Measurements from ENCODE around the gene MAP3K20. TPM values are rescaled to one million over a fixed set of nuclear protein-coding genes. Genes with fewer than 3 reads are reported as not detected.
"Not testable (repeated sequence)": the region's sequence is repeated elsewhere in the genome, so short reads cannot be mapped to it uniquely, and the experiment has no call there.

Gene MAP3K20
- total and polyA plus RNA-seq, 2 donors, result 11.2 to 15.1 TPM

- Histone ChIP-seq H3K4me3 (ENCODE audit: low read length in 2 of 2) (no peak overlapping the region), H3K27me3 (ENCODE audit: control insufficient read depth in 2 of 2, insufficient read depth in 1 of 2, low read length in 1 of 2) (no peaks in the 10 kb centered on the region), H3K9me3 (ENCODE audit: control insufficient read depth in 2 of 2, insufficient read depth in 1 of 2, low read length in 1 of 2) (no peaks in the 10 kb centered on the region), H3K36me3 (ENCODE audit: control insufficient read depth in 2 of 2, insufficient read depth in 2 of 2, low read length in 1 of 2) (peaks cover 0 to 4% of the 10 kb centered on the region in 2 donors), H3K27ac (ENCODE audit: low read depth in 1 of 2, low read length in 1 of 2) (no peak overlapping the region), H3K4me1 (ENCODE audit: control insufficient read depth in 2 of 2, insufficient read depth in 2 of 2, low read length in 2 of 2) (no peaks in the 10 kb centered on the region)
- DNase-seq (ENCODE audit: low read depth in 6 of 9, low spot score in 9 of 9), result no peak
- 99% methylated on average over 4 of the region's 4 CpGs for WGBS
Measured at GRCh38 chr2:173091910-173092309, 16.3 kb downstream of the MAP3K20 start.

- Histone ChIP-seq H3K27ac (ENCODE audit: low read depth in 1 of 2, low read length in 1 of 2) (no peak overlapping the region), H3K4me1 (ENCODE audit: control insufficient read depth in 2 of 2, insufficient read depth in 2 of 2, low read length in 2 of 2) (no peaks in the 10 kb centered on the region), H3K9me3 (ENCODE audit: control insufficient read depth in 2 of 2, insufficient read depth in 1 of 2, low read length in 1 of 2) (no peaks in the 10 kb centered on the region), H3K36me3 (ENCODE audit: control insufficient read depth in 2 of 2, insufficient read depth in 2 of 2, low read length in 1 of 2) (peaks cover 0 to 4% of the 10 kb centered on the region in 2 donors), H3K27me3 (ENCODE audit: control insufficient read depth in 2 of 2, insufficient read depth in 1 of 2, low read length in 1 of 2) (no peaks in the 10 kb centered on the region), H3K4me3 (ENCODE audit: low read length in 2 of 2) (no peak overlapping the region)
- 98% methylated on average over 3 of the region's 3 CpGs for WGBS
- DNase-seq (ENCODE audit: low read depth in 6 of 9, low spot score in 9 of 9), result no peak
Measured at GRCh38 chr2:173092844-173093402, 17.3 kb downstream of the MAP3K20 start.

DNA sequence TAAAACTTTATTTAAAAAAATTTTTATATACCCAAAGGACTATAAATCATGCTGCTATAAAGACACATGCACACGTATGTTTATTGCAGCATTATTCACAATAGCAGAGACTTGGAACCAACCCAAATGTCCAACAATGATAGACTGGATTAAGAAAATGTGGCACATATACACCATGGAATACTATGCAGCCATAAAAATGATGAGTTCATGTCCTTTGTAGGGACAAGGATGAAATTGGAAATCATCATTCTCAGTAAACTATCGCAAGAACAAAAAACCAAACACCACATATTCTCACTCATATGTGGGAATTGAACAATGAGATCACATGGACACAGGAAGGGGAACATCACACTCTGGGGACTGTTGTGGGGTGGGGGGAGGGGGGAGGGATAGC, 18.0 kb downstream of the MAP3K20 start:
- not testable (repeated sequence) for H3K27ac ChIP-seq (ENCODE audit: low read depth in 1 of 2, low read length in 1 of 2); H3K4me1 ChIP-seq (ENCODE audit: control insufficient read depth in 2 of 2, insufficient read depth in 2 of 2, low read length in 2 of 2); DNase-seq (ENCODE audit: low read depth in 6 of 9, low spot score in 9 of 9); H3K4me3 ChIP-seq (ENCODE audit: low read length in 2 of 2); H3K36me3 ChIP-seq (ENCODE audit: control insufficient read depth in 2 of 2, insufficient read depth in 2 of 2, low read length in 1 of 2); H3K9me3 ChIP-seq (ENCODE audit: control insufficient read depth in 2 of 2, insufficient read depth in 1 of 2, low read length in 1 of 2); H3K27me3 ChIP-seq (ENCODE audit: control insufficient read depth in 2 of 2, insufficient read depth in 1 of 2, low read length in 1 of 2)
- 98% methylated on average over 2 of the region's 2 CpGs for WGBS

- 100% methylated on average over 1 of the region's 1 CpG for WGBS
- no peak for DNase-seq (ENCODE audit: low read depth in 6 of 9, low spot score in 9 of 9)
- Histone ChIP-seq H3K27me3 (ENCODE audit: control insufficient read depth in 2 of 2, insufficient read depth in 1 of 2, low read length in 1 of 2) (no peaks in the 10 kb centered on the region), H3K36me3 (ENCODE audit: control insufficient read depth in 2 of 2, insufficient read depth in 2 of 2, low read length in 1 of 2) (peaks cover 0 to 4% of the 10 kb centered on the region in 2 donors), H3K4me1 (ENCODE audit: control insufficient read depth in 2 of 2, insufficient read depth in 2 of 2, low read length in 2 of 2) (no peaks in the 10 kb centered on the region), H3K9me3 (ENCODE audit: control insufficient read depth in 2 of 2, insufficient read depth in 1 of 2, low read length in 1 of 2) (no peaks in the 10 kb centered on the region), H3K27ac (ENCODE audit: low read depth in 1 of 2, low read length in 1 of 2) (no peak overlapping the region), H3K4me3 (ENCODE audit: low read length in 2 of 2) (no peak overlapping the region)
Measured at GRCh38 chr2:173094731-173095130, 19.1 kb downstream of the MAP3K20 start.

- Histone ChIP-seq H3K36me3 (ENCODE audit: control insufficient read depth in 2 of 2, insufficient read depth in 2 of 2, low read length in 1 of 2) (peaks cover 0 to 4% of the 10 kb centered on the region in 2 donors), H3K27ac (ENCODE audit: low read depth in 1 of 2, low read length in 1 of 2) (no peak overlapping the region), H3K27me3 (ENCODE audit: control insufficient read depth in 2 of 2, insufficient read depth in 1 of 2, low read length in 1 of 2) (no peaks in the 10 kb centered on the region), H3K9me3 (ENCODE audit: control insufficient read depth in 2 of 2, insufficient read depth in 1 of 2, low read length in 1 of 2) (no peaks in the 10 kb centered on the region), H3K4me3 (ENCODE audit: low read length in 2 of 2) (no peak overlapping the region), H3K4me1 (ENCODE audit: control insufficient read depth in 2 of 2, insufficient read depth in 2 of 2, low read length in 2 of 2) (no peaks in the 10 kb centered on the region)
- 96% methylated on average over 1 of the region's 1 CpG for WGBS
- no peak for DNase-seq (ENCODE audit: low read depth in 6 of 9, low spot score in 9 of 9)
Measured at GRCh38 chr2:173095356-173095755, 19.7 kb downstream of the MAP3K20 start.

DNA sequence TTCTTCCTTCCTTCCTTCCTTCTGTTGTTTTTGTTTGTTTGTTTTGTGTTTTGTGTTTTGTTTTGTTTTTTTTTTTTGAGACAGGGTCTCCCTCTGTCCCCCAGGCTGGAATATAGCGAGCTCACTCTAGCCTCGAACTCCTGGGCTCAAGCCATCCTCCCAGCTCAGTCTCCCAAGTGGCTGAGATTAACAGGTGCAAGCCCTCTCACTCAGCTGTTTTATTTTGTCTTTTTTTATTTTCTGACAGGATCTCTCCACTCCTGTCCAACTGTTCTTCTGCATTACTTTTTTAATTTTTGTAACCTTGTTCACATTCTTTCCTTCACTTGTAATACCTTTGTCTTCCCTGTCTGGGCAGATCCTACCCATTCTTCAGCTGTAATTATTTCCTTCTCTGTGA, 23.6 kb downstream of the MAP3K20 start:
- Histone ChIP-seq H3K27ac (ENCODE audit: low read depth in 1 of 2, low read length in 1 of 2) (no peak overlapping the region), H3K9me3 (ENCODE audit: control insufficient read depth in 2 of 2, insufficient read depth in 1 of 2, low read length in 1 of 2) (no peaks in the 10 kb centered on the region), H3K36me3 (ENCODE audit: control insufficient read depth in 2 of 2, insufficient read depth in 2 of 2, low read length in 1 of 2) (no peaks in the 10 kb centered on the region), H3K4me3 (ENCODE audit: low read length in 2 of 2) (no peak overlapping the region), H3K27me3 (ENCODE audit: control insufficient read depth in 2 of 2, insufficient read depth in 1 of 2, low read length in 1 of 2) (no peaks in the 10 kb centered on the region), H3K4me1 (ENCODE audit: control insufficient read depth in 2 of 2, insufficient read depth in 2 of 2, low read length in 2 of 2) (no peaks in the 10 kb centered on the region)
- WGBS, result 96% methylated on average over 2 of the region's 2 CpGs
- DNase-seq (ENCODE audit: low read depth in 6 of 9, low spot score in 9 of 9), result no peak

DNA sequence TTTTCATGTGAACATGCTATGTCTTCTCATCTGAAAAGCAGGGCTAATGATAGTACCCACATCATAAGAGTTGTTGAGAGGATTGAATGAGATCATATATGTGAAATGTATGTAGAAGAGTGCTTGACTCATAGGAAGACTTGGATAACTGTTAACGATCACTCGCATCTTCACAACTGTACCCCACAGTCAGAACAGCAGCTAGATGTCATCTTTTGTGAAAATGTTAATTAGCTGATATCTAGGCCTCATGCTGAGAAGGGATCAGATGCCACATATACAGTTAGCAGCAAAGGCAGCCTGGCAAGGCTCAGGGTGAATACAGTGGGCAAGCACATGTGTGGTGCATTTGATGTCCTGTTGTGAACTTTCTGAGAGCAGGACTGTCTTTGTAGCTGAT, 24.2 kb downstream of the MAP3K20 start:
- DNase-seq (ENCODE audit: low read depth in 6 of 9, low spot score in 9 of 9), result no peak
- H3K4me3 ChIP-seq (ENCODE audit: low read length in 2 of 2), result no peak overlapping the region
- no peaks in the 10 kb centered on the region for H3K9me3 ChIP-seq (ENCODE audit: control insufficient read depth in 2 of 2, insufficient read depth in 1 of 2, low read length in 1 of 2)
- H3K36me3 ChIP-seq (ENCODE audit: control insufficient read depth in 2 of 2, insufficient read depth in 2 of 2, low read length in 1 of 2), result no peaks in the 10 kb centered on the region
- 96% methylated on average over 2 of the region's 2 CpGs for WGBS
- H3K27me3 ChIP-seq (ENCODE audit: control insufficient read depth in 2 of 2, insufficient read depth in 1 of 2, low read length in 1 of 2), result no peaks in the 10 kb centered on the region
- no peaks in the 10 kb centered on the region for H3K4me1 ChIP-seq (ENCODE audit: control insufficient read depth in 2 of 2, insufficient read depth in 2 of 2, low read length in 2 of 2)
- H3K27ac ChIP-seq (ENCODE audit: low read depth in 1 of 2, low read length in 1 of 2), result no peak overlapping the region

DNA sequence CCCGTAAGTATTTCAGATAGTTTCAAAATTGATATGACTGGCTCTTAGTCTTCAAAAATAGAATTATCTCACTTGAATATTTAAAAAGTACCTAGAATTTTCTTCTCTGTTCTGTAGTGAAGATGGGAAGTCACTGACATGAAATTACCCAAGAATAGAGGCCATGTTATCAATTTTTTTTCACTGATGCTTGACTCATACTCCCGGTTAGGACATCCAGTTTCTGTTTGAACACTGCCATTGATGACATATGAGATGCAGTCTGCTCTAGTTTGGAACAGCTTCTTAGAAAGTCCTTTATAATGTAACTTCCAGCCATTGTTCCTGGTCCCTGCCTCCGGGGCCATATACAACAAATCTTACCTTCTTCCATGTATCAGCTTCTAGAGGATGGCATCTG, 26.0 kb downstream of the MAP3K20 start:
- 95% methylated on average over 3 of the region's 3 CpGs for WGBS
- H3K27me3 ChIP-seq (ENCODE audit: control insufficient read depth in 2 of 2, insufficient read depth in 1 of 2, low read length in 1 of 2), result no peaks in the 10 kb centered on the region

DNA sequence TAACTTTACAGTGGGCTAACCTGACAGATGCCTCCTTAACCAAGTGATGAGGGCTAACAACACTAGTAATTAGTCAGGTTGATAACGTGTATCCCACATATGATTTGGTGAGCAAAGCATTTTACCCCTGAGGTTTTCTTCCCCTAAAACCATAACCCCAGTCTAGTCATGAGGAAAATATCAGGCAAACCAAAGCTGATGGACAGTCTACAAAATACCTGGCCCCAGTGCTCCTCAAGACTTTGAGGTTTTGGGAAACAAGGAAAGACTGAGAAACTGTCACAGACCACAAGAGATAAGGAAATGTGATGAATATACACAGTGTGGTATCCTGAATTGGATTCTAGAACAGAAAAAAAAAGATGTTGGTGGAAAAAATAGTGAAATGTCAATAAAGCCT, 28.5 kb downstream of the MAP3K20 start:
- Histone ChIP-seq H3K4me1 (ENCODE audit: control insufficient read depth in 2 of 2, insufficient read depth in 2 of 2, low read length in 2 of 2) (no peaks in the 10 kb centered on the region), H3K9me3 (ENCODE audit: control insufficient read depth in 2 of 2, insufficient read depth in 1 of 2, low read length in 1 of 2) (no peaks in the 10 kb centered on the region), H3K27me3 (ENCODE audit: control insufficient read depth in 2 of 2, insufficient read depth in 1 of 2, low read length in 1 of 2) (no peaks in the 10 kb centered on the region), H3K4me3 (ENCODE audit: low read length in 2 of 2) (no peak overlapping the region), H3K36me3 (ENCODE audit: control insufficient read depth in 2 of 2, insufficient read depth in 2 of 2, low read length in 1 of 2) (no peaks in the 10 kb centered on the region), H3K27ac (ENCODE audit: low read depth in 1 of 2, low read length in 1 of 2) (no peak overlapping the region)
- no peak for DNase-seq (ENCODE audit: low read depth in 6 of 9, low spot score in 9 of 9)
- 97% methylated on average over 1 of the region's 1 CpG for WGBS

More for the DNA sequence above, 26.0 kb downstream of the MAP3K20 start:
- Histone ChIP-seq H3K9me3 (ENCODE audit: control insufficient read depth in 2 of 2, insufficient read depth in 1 of 2, low read length in 1 of 2) (no peaks in the 10 kb centered on the region), H3K4me1 (ENCODE audit: control insufficient read depth in 2 of 2, insufficient read depth in 2 of 2, low read length in 2 of 2) (no peaks in the 10 kb centered on the region), H3K36me3 (ENCODE audit: control insufficient read depth in 2 of 2, insufficient read depth in 2 of 2, low read length in 1 of 2) (no peaks in the 10 kb centered on the region), H3K4me3 (ENCODE audit: low read length in 2 of 2) (no peak overlapping the region), H3K27ac (ENCODE audit: low read depth in 1 of 2, low read length in 1 of 2) (no peak overlapping the region)
- no peak for DNase-seq (ENCODE audit: low read depth in 6 of 9, low spot score in 9 of 9)

Measured in thymus (tissue), 11 donors.